CD4-positive, alpha-beta T cell treated with Interleukin-15 for 1 hour (primary cell): Measurements from ENCODE around the gene ZNF718.
"Not testable (repeated sequence)": the region's sequence is repeated elsewhere in the genome, so short reads cannot be mapped to it uniquely, and the experiment has no call there.

Source experiments
- DNase-seq: peaks from one replicate; pipeline ENCODE4 v3.0.0-alpha.2; 2020

Gene ZNF718

GRCh38 chr4:161496-162284 is 37.4 kb downstream of the ZNF718 start:
- no peak for DNase-seq

DNA sequence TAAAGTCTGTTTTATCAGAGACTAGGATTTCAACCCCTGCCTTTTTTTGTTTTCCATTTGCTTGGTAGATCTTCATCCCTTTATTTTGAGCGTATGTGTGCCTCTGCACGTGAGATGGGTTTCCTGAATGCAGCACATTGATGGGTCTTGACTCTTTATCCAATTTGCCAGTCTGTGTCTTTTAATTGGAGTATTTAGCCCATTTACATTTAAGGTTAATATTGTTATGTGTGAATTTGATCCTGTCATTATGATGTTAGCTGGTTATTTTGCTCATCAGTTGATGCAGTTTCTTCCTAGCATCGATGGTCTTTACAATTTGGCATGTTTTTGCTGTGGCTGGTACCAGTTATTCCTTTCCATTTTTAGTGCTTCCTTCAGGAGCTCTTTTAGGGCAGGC is 45.3 kb downstream of the ZNF718 start:
- not testable (repeated sequence) for DNase-seq

- DNase-seq: not testable (repeated sequence)
Observed at GRCh38 chr4:171318-171717, 47.0 kb downstream of the ZNF718 start.

GRCh38 chr4:173666-174314 is 49.5 kb downstream of the ZNF718 start:
- no peak for DNase-seq

DNA sequence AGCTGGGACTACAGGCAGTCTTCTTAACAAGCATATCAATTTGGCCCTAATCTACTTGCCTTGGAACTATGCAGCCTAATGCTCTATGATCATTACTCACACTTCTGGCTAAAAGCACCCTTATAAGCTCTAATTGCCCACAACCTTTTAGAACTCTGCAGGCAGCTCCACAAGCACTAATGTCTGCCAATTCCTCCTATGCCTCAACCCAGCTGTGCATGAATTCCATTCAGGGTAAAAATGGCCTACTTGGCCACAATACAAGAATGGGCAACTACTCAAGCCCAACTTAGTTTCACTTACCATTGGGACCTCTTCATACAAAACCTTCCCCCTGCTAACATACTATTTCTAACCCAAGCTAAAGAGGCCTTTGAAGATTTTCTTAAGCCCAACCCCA is 51.7 kb downstream of the ZNF718 start:
- no peak for DNase-seq

- no peak for DNase-seq
Observed at GRCh38 chr4:176995-177394, 52.7 kb downstream of the ZNF718 start.

- not testable (repeated sequence) for DNase-seq
Observed at GRCh38 chr4:182225-182624, 57.9 kb downstream of the ZNF718 start.

DNA sequence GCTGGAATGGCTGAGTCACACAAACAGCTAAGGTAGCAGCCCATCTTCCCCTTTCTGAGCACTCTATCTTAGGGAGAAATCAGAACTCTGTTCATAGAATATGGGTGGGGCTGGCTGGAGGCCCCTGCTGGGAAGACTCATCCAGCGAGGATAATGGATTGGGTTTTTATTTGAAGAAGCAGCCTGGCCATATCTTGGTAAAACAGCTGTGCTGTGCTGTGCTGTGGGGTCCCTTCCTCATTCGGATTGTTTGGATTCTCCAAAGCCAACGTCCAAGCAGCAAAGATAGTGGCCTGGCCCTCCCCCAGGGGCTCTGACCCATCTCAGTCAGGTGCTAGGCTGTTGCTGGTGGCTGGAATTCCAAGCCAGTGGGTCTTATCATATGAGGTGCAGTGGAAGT is 63.8 kb downstream of the ZNF718 start:
- DNase-seq: no peak

DNA sequence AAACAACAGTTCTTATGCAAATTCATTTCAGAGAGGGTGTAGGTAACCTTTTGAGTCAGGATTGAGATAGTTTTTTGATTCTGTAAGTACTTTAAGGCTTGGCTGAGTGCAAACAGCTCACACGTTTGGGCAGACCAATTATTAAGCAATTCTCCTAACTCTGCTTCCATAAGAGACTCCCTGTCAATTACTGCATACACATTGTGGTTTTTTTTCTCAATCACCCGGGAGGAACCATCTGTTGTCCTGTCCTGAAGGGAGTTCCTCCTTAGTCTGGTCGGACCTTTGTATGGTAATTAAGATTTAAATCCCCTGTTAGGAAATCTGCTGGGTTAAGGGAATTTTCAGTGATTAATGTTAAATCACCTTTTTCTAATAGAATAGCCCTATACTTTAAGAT is 70.9 kb downstream of the ZNF718 start:
- DNase-seq: not testable (repeated sequence)

DNA sequence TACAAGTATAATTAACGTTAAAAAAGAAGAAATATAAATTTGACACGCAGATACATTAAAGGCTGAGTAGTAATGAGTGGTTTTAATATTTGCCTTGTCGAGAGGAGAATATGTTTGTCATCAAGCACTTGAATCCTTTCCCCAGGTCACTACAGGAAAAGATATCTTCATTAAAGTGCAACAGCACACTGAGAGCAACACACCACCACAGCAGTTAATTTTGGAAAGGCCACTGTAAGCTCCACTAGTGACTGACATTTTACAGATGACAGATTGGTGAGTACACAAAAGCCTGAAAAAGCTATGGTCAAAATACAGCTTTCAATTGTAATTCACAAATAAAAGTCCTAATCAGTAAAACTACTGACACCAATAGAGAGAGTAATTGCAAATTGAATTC is 76.6 kb downstream of the ZNF718 start:
- DNase-seq: no peak

DNA sequence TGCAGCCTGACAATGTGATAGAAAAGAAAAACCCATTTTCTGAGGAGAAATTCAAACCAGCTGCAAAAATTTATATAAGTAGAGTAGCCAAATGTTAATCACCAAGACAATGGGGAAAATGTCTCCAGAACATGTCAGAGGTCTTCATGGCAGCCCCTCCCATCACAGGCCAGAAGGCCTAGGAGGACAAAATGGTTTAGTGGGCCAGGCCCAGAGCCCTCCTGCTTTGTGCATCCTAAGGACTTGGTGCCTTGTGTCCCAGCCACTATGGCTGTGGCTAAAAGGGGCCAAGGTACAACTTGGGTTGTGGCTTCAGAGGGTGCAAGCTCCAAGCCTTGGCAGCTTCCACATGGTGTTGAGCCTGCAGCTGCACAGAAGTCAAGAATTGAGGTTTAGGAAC is 78.5 kb downstream of the ZNF718 start:
- DNase-seq: not testable (repeated sequence)

GRCh38 chr4:205097-205756 is 80.9 kb downstream of the ZNF718 start:
- no peak for DNase-seq

- no peak for DNase-seq
Observed at GRCh38 chr4:206054-206453, 81.8 kb downstream of the ZNF718 start.

DNA sequence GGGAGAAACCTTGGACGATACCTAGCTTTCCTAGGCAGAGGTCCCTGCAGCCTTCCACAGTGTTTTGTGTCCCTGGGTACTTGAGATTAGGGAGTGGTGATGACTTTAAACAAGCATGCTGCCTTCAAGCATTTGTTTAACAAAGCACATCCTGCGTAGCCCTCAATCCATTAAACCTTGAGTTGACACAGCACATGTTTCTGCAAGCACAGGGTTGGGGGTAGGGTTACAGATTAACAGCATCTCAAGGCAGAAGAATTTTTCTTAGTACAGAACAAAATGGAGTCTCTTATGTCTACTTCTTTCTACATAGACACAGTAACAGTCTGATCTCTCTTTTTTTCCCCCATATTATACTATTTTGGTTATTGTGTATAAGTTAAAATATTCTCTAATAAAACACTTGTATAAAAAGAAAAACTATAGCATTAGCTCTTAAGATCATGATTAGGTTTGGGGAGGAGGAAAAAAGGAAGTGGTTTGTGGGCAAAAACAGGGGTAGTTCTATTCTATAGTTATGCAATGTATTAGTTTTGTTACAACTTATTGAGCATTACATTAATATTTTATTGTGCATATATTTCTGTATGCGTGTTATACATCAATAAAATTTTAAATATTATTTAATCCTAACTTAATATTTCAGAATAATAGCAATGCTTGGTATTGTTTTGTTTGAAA is 84.3 kb downstream of the ZNF718 start:
- DNase-seq: not testable (repeated sequence)

DNA sequence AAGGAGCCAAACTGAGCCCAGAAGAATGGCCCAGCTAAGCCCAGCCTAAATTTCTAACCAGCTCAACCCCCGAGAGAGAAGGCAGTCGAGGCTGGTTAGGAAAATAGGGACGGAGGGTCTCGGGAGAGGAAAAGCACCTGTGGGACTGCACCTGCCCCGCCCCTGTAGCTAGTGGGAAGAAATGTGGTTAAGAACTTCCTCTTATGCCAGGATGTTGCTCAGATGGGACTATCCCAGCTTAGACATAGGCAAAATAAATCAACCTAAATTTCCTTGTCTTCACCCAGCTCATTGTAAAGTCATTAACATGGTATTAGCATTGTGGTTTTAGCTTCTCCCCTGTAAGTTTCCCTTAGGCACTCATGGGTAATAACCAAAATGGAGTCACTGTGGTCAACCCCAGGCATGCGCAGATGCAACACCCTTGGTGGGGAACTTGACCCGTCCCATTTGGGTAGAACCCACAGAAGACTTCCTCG is 86.8 kb downstream of the ZNF718 start:
- DNase-seq: peak; percentile 23

- no peak for DNase-seq
Observed at GRCh38 chr4:212438-213188, 88.3 kb downstream of the ZNF718 start.

GRCh38 chr4:213189-213535 is 88.9 kb downstream of the ZNF718 start:
- not testable (repeated sequence) for DNase-seq
